Parietal lobe (tissue), 1 donor: ENCODE measurements around the gene FBXW5. TPM values are rescaled to one million over a fixed set of nuclear protein-coding genes. Genes with fewer than 3 reads are reported as not detected.

Experiments used
- total RNA-seq: library from RNA; depleted of rRNA; stranded (reverse); fragments of >200 nt; gene quantifications from one replicate; pipeline ENCODE4 v1.2.3, GENCODE V29; 2014

FBXW5 gene, protein sequence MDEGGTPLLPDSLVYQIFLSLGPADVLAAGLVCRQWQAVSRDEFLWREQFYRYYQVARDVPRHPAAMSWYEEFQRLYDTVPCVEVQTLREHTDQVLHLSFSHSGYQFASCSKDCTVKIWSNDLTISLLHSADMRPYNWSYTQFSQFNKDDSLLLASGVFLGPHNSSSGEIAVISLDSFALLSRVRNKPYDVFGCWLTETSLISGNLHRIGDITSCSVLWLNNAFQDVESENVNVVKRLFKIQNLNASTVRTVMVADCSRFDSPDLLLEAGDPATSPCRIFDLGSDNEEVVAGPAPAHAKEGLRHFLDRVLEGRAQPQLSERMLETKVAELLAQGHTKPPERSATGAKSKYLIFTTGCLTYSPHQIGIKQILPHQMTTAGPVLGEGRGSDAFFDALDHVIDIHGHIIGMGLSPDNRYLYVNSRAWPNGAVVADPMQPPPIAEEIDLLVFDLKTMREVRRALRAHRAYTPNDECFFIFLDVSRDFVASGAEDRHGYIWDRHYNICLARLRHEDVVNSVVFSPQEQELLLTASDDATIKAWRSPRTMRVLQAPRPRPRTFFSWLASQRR
- total RNA-seq = 64.5 TPM

DNA sequence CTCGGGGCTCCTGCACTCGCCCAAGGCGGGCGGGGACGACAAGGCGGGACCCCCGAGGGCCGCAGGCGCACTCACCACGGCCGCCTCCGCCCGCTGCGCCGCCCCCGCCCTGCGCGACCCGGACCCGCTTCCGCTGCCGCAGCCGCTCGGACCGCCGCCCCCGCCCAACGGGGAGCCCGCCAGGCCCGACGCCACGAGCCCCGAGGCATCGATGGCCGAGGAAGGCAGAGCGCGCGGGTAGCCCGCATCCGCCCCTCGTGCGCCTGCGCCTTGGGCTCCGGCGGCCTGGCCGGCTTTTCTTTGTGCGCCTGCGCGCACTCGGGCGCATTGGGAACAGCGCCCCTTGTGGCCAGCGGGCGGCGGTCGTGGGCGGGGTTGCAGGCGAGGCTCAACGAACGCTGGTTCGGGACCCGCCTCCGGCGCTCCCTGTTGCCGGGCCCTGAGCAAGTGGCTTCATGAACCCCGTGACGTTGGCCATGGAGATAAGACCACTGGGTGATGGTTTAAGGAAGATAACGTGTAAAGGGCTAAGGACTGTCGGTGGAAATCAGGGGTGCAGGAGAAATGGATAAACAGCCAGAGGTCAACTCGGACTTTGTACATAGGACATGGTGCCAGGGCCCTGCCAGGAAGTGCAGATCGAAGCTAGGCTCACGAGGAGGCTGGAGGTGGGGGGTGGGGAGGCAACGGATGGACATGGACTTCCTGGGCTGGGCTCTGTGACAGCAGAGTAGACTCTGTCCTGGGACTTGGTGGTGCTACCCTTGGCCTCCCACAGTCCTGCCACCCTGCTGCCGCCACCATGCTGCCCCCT lies at the start of gene FBXW5, which contains the start of gene C8G:
FBXW5 (minus strand) TSS at position 220 of the 814 bp plus-strand sequence. CDS start 655 bp downstream, outside the sequence.
C8G (plus strand) TSS at position 725 of the 814 bp plus-strand sequence; CDS start at position 803, 78 bp downstream.

DNA sequence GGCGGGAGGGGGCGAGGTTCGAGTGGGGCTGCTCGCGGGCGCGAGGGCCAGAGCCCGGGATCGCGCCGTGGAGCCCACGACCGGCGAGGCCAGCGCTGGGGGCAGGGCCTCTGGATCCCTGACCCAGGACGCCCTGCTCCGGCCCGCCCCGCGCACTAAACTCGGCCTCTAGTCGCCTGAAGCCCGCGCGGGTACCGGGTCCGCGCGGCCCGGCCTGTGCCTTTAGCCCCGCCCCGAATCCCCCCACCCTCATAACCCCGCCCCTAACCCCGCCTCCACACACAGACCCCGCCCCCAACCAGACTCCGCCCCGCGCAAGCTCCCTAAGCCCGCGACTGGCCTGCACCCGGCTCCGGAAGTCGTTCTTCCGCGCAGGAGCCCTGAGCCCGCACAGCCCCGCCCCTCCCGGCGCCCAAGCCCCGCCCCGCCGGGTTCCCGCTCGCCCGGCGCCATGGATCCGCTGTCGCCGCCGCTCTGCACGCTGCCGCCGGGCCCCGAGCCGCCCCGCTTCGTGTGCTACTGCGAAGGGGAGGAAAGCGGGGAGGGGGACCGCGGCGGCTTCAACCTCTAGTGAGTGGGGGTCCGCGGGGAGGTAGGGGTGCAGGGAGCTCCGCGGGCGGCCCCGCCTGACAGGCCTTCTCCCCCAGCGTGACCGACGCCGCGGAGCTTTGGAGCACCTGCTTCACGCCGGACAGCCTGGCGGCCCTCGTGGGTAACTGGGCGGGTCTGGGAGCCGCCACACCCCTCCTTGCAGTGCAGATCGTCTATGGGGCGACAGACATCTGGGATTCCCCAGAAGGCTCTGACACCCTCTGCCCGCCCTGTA lies 47.7 kb upstream of the FBXW5 start, which contains the start of gene PAXX:
PAXX (plus strand) TSS at position 430 of the 826 bp plus-strand sequence; CDS start at position 452, 22 bp downstream.

DNA sequence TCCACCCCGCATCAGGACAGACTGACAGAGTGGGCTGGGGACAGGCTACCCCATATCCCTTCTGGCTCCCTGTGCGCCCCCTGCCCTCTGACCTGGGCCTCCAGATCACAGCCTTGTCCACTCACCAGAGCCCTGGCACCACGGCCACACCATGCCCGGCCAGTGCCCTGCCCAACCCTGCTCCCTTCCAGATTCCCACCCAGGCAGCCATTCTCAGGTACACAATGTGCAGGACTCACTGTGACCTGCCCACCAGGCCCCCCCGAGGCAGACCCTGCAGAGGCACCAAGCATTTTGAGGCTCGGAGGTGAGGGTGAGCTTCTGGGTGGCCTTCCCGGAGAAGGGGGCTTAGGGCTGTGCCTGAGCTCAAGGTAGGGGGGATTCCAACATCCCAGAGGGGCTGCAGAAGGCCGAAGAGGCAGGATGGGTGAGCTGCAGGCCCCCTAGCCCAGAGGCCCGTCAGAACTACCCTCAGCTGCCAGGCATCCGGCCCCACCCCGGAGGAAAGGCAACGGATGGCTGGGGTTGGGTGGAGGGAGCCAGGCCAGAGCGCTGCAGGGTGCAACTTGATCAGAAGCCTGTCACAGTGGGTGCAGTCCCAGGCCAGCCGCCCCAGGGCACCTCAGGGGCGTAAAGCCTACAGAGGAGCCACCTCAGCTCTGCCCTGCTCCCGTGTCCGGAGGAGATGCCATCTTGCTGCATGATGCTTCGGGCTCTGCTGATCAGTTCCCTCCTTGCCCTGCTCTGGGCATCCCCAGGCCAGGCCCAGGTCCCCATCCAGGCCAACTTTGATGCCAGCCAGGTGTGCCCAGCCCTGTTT lies 37.9 kb upstream of the FBXW5 start, which contains the start of gene LCNL1:
LCNL1 (plus strand) TSS at position 762 of the 820 bp plus-strand sequence. CDS start 594 bp downstream, outside the sequence.

GRCh38 chr9:136977223-136977622 lies 32.7 kb upstream of the FBXW5 start, which contains the start of gene PTGDS:
TSS of gene PTGDS (plus strand) at chr9:136977504. CDS start at chr9:136977579, 75 bp downstream.

GRCh38 chr9:136951541-136952320 lies 7.2 kb upstream of the FBXW5 start, which contains the start of gene LCN12:
TSS of gene LCN12 (plus strand) at chr9:136952273. CDS start at chr9:136952328, 55 bp downstream.

Other genes with a start within 250 kb of the FBXW5 start
- gene DIPK1B, start 232.2 kb downstream of the FBXW5 start, total RNA-seq = 37.9 TPM
- not detected for gene LCN10, start 201.8 kb downstream of the FBXW5 start, total RNA-seq
- not detected for gene LCN6, start 196.2 kb downstream of the FBXW5 start, total RNA-seq
- gene LCN8, start 186.5 kb downstream of the FBXW5 start, total RNA-seq = not detected
- gene LCN15, start 180.2 kb downstream of the FBXW5 start, total RNA-seq = not detected
- gene TMEM141, start 153.4 kb downstream of the FBXW5 start, total RNA-seq = 15.7 TPM
- gene CCDC183, start 148.4 kb downstream of the FBXW5 start, total RNA-seq = 6.3 TPM
- gene RABL6, start 136.8 kb downstream of the FBXW5 start, total RNA-seq = 54.5 TPM
- 1.9 TPM for gene AJM1, start 102.3 kb downstream of the FBXW5 start, total RNA-seq
- 77.6 TPM for gene PHPT1, start 95.3 kb downstream of the FBXW5 start, total RNA-seq
- 11.3 TPM for gene MAMDC4, start 92.4 kb downstream of the FBXW5 start, total RNA-seq
- gene EDF1, start 78.4 kb downstream of the FBXW5 start, total RNA-seq = 135 TPM
- gene TRAF2, start 58.2 kb downstream of the FBXW5 start, total RNA-seq = 11.6 TPM
- not detected for gene C8G, start 505 bp upstream of the FBXW5 start, total RNA-seq
- gene LCN12, start 7.5 kb upstream of the FBXW5 start, total RNA-seq = 0.94 TPM
- gene PTGDS, start 32.8 kb upstream of the FBXW5 start, total RNA-seq = 11.9 TPM
- 0.94 TPM for gene LCNL1, start 38.3 kb upstream of the FBXW5 start, total RNA-seq
- 14.7 TPM for gene PAXX, start 47.7 kb upstream of the FBXW5 start, total RNA-seq
- gene CLIC3, start 51.8 kb upstream of the FBXW5 start, total RNA-seq = not detected
- 45.4 TPM for gene ABCA2, start 83.5 kb upstream of the FBXW5 start, total RNA-seq
- gene FUT7, start 87.3 kb upstream of the FBXW5 start, total RNA-seq = not detected
- 34.4 TPM for gene NPDC1, start 101.4 kb upstream of the FBXW5 start, total RNA-seq
- gene ENTPD2, start 109.3 kb upstream of the FBXW5 start, total RNA-seq = 0.63 TPM
- gene SAPCD2, start 125.8 kb upstream of the FBXW5 start, total RNA-seq = 2.5 TPM
- gene UAP1L1, start 132.8 kb upstream of the FBXW5 start, total RNA-seq = 0.63 TPM
- 72.6 TPM for gene MAN1B1, start 142.2 kb upstream of the FBXW5 start, total RNA-seq
- 36.6 TPM for gene DPP7, start 170.0 kb upstream of the FBXW5 start, total RNA-seq
- gene GRIN1, start 194.4 kb upstream of the FBXW5 start, total RNA-seq = 63.5 TPM
- gene LRRC26, start 225.3 kb upstream of the FBXW5 start, total RNA-seq = 0.31 TPM
- not detected for gene TMEM210, start 227.3 kb upstream of the FBXW5 start, total RNA-seq
- 39.1 TPM for gene ANAPC2, start 243.8 kb upstream of the FBXW5 start, total RNA-seq
- gene SSNA1, start 243.9 kb upstream of the FBXW5 start, total RNA-seq = 21.3 TPM